NT2/D1 (cell line): ENCODE data around the gene OLAH.

Experiments used
- YY1 ChIP-seq: IDR thresholded peaks from 2 replicates; pipeline ENCODE4 v1.6.1; 2011; ENCODE audit not compliant: insufficient read length, insufficient read depth
- ZNF274 ChIP-seq: IDR thresholded peaks from 2 replicates; pipeline ENCODE4 v1.6.1; 2011; ENCODE audit warnings: mild to moderate bottlenecking, low read depth, low read length

DNA sequence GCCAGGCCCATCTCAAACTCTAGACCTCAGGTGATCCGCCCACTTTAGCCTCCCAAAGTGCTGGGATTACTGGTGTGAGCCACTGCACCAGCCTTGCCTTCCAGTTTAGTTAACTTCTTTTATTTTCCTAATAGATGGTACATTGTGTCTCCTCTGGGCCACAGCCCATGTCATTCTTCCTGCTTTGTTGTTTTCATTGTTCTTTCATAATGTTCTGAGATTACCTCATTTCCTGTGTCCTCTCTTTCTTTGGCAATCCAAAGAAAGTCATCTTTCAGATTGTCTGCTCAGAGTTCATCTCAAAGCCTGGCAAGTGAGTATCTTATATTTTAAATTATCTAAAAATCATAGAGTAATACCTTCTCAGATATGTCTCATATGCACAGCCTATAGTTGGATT is at the start of gene OLAH:
- TF ChIP-seq YY1: no peak
- no peak for TF ChIP-seq ZNF274
